ENCODE results near the gene TRIM25. TPM values are rescaled to one million over a fixed set of nuclear protein-coding genes. Genes with fewer than 3 reads are reported as not detected.

Gene TRIM25
- total and polyA plus RNA-seq, 2 of the 8 experiments (the other 6 are each of a cell fraction or from before 2014, with no cell fraction given), result 16.6 to 38.9 TPM

DNA sequence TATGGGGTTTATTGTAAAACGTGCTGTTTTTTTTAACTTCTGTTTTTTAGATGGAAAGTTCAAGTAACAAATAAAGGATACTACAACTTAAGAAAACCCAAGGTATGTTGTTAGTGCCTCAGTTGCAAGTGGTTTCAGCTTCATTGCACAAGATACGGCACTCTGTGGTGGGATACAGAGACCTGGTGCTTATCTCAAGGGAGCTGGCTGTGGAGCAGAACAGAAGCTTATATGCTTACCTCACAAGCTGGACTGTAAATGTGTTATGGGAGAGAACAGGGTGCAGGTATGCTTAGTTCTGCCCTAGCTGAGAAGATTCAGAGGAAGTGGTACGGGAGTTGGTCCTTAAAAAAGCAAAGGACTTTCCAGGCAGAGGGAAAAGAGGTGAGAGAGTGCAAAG, 64.7 kb downstream of the TRIM25 start (continued):
- TF ChIP-seq HDAC2 (IDR thresholded peaks at IDR 0.05; ENCODE audit: borderline replicate concordance in 1 of 2, low read depth in 2 of 2, low read length in 2 of 2) (no peak), TEAD4 (IDR thresholded peaks at IDR 0.05; ENCODE audit: low read depth, low read length) (no peak)

Data from H1 (cell line).